Fibroblast of lung (primary cell): ENCODE measurements around the gene SLC36A3.

Experiments
- CTCF ChIP-seq, 2 donors: IDR thresholded peaks in 1 of 2; conservative IDR thresholded peaks in 1 of 2; 1 replicate in 1 of 2; 2 replicates in 1 of 2; pipeline ENCODE4 v1.5.1; 2011 to 2012; ENCODE audit warnings: low read length in 2 of 2, control low read depth in 1 of 2, inconsistent platforms in 1 of 2, low read depth in 1 of 2, mild to moderate bottlenecking in 1 of 2
- EZH2 ChIP-seq: IDR thresholded peaks from 2 replicates; pipeline ENCODE4 v1.5.1; 2012; ENCODE audit warnings: low read length, control low read depth, mild to moderate bottlenecking; ENCODE audit errors: missing control alignments

GRCh38 chr5:151348789-151349188 is 45.2 kb upstream of the SLC36A3 start:
- TF ChIP-seq CTCF (conservative IDR thresholded peaks at IDR 0.05 in 1 of 2, IDR thresholded peaks at IDR 0.05 in 1 of 2; ENCODE audit: low read depth in 1 of 2, low read length in 2 of 2) (no peak), EZH2 (no peak)
